ENCODE measurements around the gene PPRC1. TPM values are rescaled to one million over a fixed set of nuclear protein-coding genes. Genes with fewer than 3 reads are reported as not detected.

Gene PPRC1
- total RNA-seq (2014; rRNA removed; shearing (Covaris generic); ENCODE audit: low replicate concordance): 6.7 and 13.3 TPM in 2 replicates

GRCh38 chr10:102132563-102133372, at the start of gene PPRC1:
Gene PPRC1, plus strand, starts transcription at chr10:102133040. Its CDS starts 29 bp downstream, at chr10:102133069.
- Histone ChIP-seq H3K9me3 (no peaks in the 10 kb centered on the region), H3K4me3 (peak within 1 kb of the TSS; percentile 95), H3K27me3 (no peaks in the 10 kb centered on the region), H3K36me3 (peaks cover 41% of the 10 kb centered on the region)
- DNase-seq: peak; percentile 99

DNA sequence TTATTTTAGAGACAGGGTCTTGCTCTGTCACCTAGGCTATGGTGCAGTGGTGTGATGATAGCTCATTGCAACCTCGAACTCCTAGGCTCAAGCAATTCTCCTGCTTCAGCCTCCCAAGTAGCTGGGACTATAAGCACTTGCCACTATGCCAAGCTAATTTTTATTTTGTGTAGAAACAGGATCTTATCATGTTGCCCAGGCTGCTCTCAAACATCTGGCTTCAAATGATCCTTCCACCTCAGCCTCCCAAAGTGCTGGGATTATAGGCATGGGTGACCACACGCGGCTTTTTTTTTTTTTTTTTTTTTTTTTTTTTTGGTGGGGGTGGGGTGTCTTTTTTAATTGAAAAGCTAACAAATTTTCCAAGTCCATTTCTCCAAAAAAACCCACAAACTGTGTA, 49.3 kb upstream of the PPRC1 start:
- no peak overlapping the region for H3K4me3 ChIP-seq
- H3K36me3 ChIP-seq: no peaks in the 10 kb centered on the region
- DNase-seq: no peak
- no peaks in the 10 kb centered on the region for H3K9me3 ChIP-seq
- H3K27me3 ChIP-seq: no peaks in the 10 kb centered on the region

- no peaks in the 10 kb centered on the region for H3K27me3 ChIP-seq
- H3K4me3 ChIP-seq: no peak overlapping the region
- no peaks in the 10 kb centered on the region for H3K36me3 ChIP-seq
- H3K9me3 ChIP-seq: no peaks in the 10 kb centered on the region
- no peak for DNase-seq
These were observed 47.5 kb upstream of the PPRC1 start for GRCh38 chr10:102085336-102085735.

GRCh38 chr10:102086196-102086595, 46.6 kb upstream of the PPRC1 start:
- H3K36me3 ChIP-seq: no peaks in the 10 kb centered on the region
- DNase-seq: no peak

DNA sequence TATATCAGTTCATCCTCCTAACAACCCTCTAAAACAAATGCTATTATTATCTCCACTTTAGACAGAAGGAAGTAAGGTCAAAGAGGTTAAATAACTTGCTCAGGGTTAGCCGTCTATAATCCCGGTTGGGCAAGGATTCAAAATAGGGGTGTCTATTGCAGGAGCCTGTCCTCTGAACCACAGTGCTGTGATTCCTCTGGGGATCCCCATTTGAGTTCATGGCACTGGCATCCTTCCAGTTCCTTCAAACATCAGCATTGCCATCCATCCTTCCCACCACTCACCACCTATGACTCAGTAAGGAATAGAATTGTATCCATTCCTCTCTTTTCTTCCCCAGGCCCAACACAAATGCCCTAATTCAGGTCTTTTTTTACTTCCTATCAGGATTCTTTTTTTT, 42.1 kb upstream of the PPRC1 start:
- H3K36me3 ChIP-seq: no peaks in the 10 kb centered on the region
- H3K9me3 ChIP-seq: no peaks in the 10 kb centered on the region
- H3K4me3 ChIP-seq: no peak overlapping the region
- no peak for DNase-seq
- no peaks in the 10 kb centered on the region for H3K27me3 ChIP-seq

More at GRCh38 chr10:102086196-102086595, 46.6 kb upstream of the PPRC1 start:
- Histone ChIP-seq H3K9me3 (no peaks in the 10 kb centered on the region), H3K4me3 (no peak overlapping the region), H3K27me3 (no peaks in the 10 kb centered on the region)

DNA sequence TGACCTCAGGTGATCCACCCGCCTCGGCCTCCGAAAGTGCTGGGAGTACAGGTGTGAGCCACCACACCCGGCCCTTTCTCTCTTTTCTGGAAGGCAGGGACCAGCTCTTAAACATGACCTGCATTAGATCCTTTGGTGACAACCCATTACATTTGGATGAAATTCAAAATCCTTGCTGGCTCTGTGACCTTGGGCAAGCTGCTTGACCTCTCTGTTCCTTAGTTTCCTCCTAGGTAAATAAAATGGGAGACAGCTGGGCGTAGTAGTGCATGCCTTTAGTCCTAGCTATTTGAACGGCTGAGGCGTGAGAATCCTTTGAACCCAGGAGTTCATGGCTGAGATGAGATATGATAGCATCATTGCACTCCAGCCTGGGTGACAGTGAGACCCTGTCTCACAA, 36.4 kb upstream of the PPRC1 start:
- no peaks in the 10 kb centered on the region for H3K27me3 ChIP-seq

DNA sequence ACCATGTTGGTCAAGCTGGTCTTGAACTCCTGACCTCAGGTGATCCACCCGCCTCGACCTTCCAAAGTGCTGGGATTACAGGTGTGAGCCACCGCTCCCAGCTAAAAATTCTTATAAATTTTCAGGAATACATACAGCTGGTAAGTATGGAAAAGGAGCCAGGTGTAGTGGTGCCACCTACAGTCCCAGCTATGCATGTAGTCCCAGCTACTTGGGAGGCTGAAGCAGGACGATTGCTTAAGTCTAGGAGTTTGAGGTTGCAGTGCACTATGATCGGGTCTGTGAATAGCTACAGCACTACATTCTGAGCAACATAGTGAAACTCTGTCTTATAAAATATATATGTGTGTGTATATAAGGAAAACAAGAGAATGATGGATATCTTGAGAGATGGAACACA, 31.7 kb upstream of the PPRC1 start:
- Histone ChIP-seq H3K27me3 (no peaks in the 10 kb centered on the region), H3K36me3 (no peaks in the 10 kb centered on the region), H3K4me3 (no peak overlapping the region), H3K9me3 (no peaks in the 10 kb centered on the region)
- no peak for DNase-seq

More for the DNA sequence above, 36.4 kb upstream of the PPRC1 start:
- no peak overlapping the region for H3K4me3 ChIP-seq
- no peak for DNase-seq
- no peaks in the 10 kb centered on the region for H3K36me3 ChIP-seq
- H3K9me3 ChIP-seq: no peaks in the 10 kb centered on the region

DNA sequence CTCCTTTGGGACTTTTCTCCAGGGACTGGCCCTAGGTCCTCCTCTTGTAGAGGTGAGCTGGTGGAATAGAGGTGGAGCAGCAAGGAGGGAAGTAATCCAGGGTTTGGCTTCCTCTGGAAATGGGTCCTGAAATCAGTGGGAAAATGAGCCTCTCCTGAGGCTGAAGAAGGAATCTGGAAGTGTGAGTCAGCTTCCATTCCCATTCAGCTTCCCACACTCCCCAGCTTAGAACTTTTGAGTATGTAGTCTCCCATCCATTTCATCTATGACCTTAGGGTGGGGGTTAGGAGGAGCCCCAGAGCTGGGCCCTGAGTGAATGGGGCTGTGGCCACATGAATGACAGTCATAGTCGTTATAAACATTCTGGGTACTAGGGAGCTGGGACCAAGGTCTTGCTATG, 30.4 kb upstream of the PPRC1 start:
- no peaks in the 10 kb centered on the region for H3K27me3 ChIP-seq
- no peaks in the 10 kb centered on the region for H3K9me3 ChIP-seq
- H3K4me3 ChIP-seq: no peak overlapping the region
- DNase-seq: no peak
- H3K36me3 ChIP-seq: no peaks in the 10 kb centered on the region

- H3K9me3 ChIP-seq: no peaks in the 10 kb centered on the region
- no peaks in the 10 kb centered on the region for H3K27me3 ChIP-seq
- H3K4me3 ChIP-seq: no peak overlapping the region
- no peak for DNase-seq
- peaks cover 25% of the 10 kb centered on the region for H3K36me3 ChIP-seq
These were observed 25.8 kb upstream of the PPRC1 start for GRCh38 chr10:102106998-102107397.

GRCh38 chr10:102109166-102110116, 23.4 kb upstream of the PPRC1 start:
- Histone ChIP-seq H3K4me3 (no peak overlapping the region), H3K27me3 (no peaks in the 10 kb centered on the region), H3K36me3 (peaks cover 25% of the 10 kb centered on the region), H3K9me3 (no peaks in the 10 kb centered on the region)
- no peak for DNase-seq

DNA sequence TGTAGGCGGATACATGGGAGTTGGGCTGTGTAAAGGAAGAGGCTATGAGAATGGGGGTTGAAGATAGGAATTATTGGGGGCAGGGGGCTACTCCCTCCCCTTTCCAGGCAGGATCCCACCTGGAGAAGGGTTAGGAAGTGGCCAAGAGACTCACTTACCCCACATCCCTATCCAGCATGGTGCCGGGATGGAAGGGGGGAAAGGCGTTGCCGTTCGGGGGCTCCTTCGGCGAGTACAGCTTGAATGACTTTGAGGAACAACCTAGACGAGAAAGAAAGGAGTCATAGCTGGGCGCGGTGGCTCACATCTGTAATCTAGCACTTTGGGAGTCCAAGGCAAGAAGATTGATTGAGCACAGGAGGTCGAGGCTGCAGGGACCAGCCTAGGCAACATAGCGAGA, 21.6 kb upstream of the PPRC1 start:
- Histone ChIP-seq H3K9me3 (no peaks in the 10 kb centered on the region), H3K27me3 (no peaks in the 10 kb centered on the region), H3K36me3 (peaks cover 25% of the 10 kb centered on the region), H3K4me3 (no peak overlapping the region)
- DNase-seq: no peak

DNA sequence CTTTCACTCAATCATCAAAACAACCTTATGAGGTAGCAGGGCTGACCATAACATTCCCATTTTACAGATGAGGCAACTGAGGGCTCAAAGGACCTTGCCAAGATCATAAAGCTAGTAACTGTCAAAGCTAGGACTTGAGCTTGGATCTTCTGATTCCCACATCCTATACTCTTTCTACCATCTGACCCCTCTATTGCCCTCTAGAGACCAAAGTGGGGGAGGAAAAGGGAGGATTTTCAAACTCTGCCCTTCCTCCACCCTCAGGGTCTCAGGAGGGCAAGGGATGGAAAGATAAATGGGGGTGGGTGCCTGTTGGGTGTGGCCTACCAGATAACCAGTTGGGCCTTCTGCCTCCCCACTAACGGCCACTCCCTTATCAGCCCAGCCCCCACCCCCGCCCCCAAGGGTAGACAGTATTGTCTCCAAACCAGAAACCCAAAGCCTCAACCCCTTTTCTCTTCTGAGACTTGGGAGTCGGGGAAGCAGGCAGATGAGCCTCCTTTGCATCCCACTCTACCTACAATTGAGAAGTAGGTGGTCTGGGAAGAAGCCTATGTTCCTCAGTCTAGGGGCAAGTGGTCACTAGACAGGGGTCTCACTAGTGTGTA, 20.5 kb upstream of the PPRC1 start:
- Histone ChIP-seq H3K9me3 (no peaks in the 10 kb centered on the region), H3K4me3 (no peak overlapping the region), H3K36me3 (peaks cover 25% of the 10 kb centered on the region), H3K27me3 (no peaks in the 10 kb centered on the region)
- no peak for DNase-seq

GRCh38 chr10:102113261-102113955, 19.4 kb upstream of the PPRC1 start:
- no peaks in the 10 kb centered on the region for H3K27me3 ChIP-seq
- no peak for DNase-seq
- peak overlapping the region; percentile 67 for H3K4me3 ChIP-seq
- H3K9me3 ChIP-seq: no peaks in the 10 kb centered on the region
- peaks cover 23% of the 10 kb centered on the region for H3K36me3 ChIP-seq

GRCh38 chr10:102113956-102114857, 18.6 kb upstream of the PPRC1 start:
- H3K4me3 ChIP-seq: peak overlapping the region; percentile 67
- H3K27me3 ChIP-seq: no peaks in the 10 kb centered on the region
- H3K36me3 ChIP-seq: peaks cover 22% of the 10 kb centered on the region
- DNase-seq: peak; percentile 29
- H3K9me3 ChIP-seq: no peaks in the 10 kb centered on the region

- Histone ChIP-seq H3K9me3 (no peaks in the 10 kb centered on the region), H3K27me3 (no peaks in the 10 kb centered on the region), H3K4me3 (peak overlapping the region; percentile 67), H3K36me3 (peaks cover 15% of the 10 kb centered on the region)
- DNase-seq: peak; percentile 88
These were observed 17.8 kb upstream of the PPRC1 start for GRCh38 chr10:102114861-102115618.
